Upper lobe of right lung (tissue), 1 donor: ENCODE data around the gene CD34. TPM values are rescaled to one million over a fixed set of nuclear protein-coding genes. Genes with fewer than 3 reads are reported as not detected.

Experiments used
- ATAC-seq: fragments of 200-7000 bp; cut with Tn5 transposase; one replicate; pipeline ENCODE4 v1.9.1; 2020; ENCODE audit warnings: mild to moderate bottlenecking, moderate library complexity
- DNase-seq: peaks from one replicate; pipeline ENCODE4 v3.0.0-alpha.2; 2020
- H3K27ac ChIP-seq: fragments of 200-600 bp; one replicate; pipeline ENCODE4 v1.8.0; 2022
- H3K27me3 ChIP-seq: fragments of 200-600 bp; one replicate; pipeline ENCODE4 v1.8.0; 2022; ENCODE audit warnings: mild to moderate bottlenecking
- H3K36me3 ChIP-seq: fragments of 200-600 bp; one replicate; pipeline ENCODE4 v1.8.0; 2022
- H3K4me1 ChIP-seq: fragments of 200-600 bp; one replicate; pipeline ENCODE4 v1.8.0; 2022
- H3K4me3 ChIP-seq: fragments of 200-600 bp; one replicate; pipeline ENCODE4 v1.8.0; 2022; ENCODE audit warnings: mild to moderate bottlenecking
- H3K9me3 ChIP-seq: fragments of 200-600 bp; one replicate; pipeline ENCODE4 v1.8.0; 2022
- intact Hi-C: fragments of 100-400 bp; cut with DNase I; formaldehyde crosslinking; loops from one replicate; pipeline ENCODE4 v1.11.0; 2022
- total RNA-seq: library from RNA; stranded (reverse); fragmentation: NEBNext Ultra II Directional; extraction: Animal tissue kit (Norgen Biotek cat#: 25700); gene quantifications from one replicate; pipeline ENCODE4 v1.2.1, GENCODE V29; 2021
- TF ChIP-seq, protein P1 (sequence below): fragments of 200-600 bp; IDR thresholded peaks from one replicate; pipeline ENCODE4 v1.8.0; 2022; ENCODE audit warnings: antibody characterized with exemption
- donor health status: DM: no; HTN: yes; CAD: no; lungs with severe emphysema.

The CD34 gene
- total RNA-seq, 1 donor from 2014 or later = 50.7 TPM

DNA sequence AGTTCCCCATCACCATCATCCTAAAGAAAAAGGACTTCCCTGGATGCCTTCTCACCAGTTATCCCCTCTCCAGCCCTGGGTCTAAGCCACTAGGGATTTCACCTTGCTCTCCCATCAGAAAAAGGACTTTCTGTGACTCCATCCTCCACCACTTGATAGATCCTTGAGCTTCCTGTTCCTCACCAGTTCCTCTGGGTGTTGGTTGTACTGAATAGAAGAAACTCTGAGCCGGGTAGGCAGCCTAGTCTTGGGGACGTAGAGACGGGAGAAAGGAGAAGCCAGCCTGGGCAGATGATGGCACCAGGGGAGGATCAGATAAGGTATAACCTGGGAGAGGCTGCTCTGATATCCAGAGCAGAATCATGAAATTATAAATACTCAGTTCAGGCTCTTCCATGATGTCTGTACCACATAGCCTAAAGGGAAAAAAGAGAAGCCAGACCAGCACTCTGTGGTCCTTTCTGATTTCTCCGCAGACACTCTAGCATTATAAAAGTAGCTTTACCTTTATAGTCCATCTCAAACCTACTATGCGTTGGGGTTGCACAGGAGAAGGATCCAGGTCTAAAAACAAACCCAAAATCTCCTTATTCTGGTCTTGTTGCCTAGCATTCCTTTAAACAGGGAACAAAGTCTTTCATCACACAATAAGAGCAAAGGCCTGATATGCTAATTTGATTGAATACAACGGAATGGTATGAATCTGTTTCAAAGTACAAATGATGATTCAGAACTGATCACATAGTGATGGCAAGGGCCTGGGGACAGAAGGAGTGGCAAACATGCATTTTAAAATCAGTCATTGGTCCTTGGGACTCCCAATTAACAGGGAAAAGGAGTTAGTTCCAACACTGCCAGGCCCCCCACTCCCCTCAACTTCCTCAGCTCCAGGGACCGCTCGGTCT, 1.2 kb upstream of the CD34 start:
- peak overlapping the region; percentile 24 for H3K27ac ChIP-seq
- no peaks in the 10 kb centered on the region for H3K36me3 ChIP-seq
- TF ChIP-seq, protein P1, sequence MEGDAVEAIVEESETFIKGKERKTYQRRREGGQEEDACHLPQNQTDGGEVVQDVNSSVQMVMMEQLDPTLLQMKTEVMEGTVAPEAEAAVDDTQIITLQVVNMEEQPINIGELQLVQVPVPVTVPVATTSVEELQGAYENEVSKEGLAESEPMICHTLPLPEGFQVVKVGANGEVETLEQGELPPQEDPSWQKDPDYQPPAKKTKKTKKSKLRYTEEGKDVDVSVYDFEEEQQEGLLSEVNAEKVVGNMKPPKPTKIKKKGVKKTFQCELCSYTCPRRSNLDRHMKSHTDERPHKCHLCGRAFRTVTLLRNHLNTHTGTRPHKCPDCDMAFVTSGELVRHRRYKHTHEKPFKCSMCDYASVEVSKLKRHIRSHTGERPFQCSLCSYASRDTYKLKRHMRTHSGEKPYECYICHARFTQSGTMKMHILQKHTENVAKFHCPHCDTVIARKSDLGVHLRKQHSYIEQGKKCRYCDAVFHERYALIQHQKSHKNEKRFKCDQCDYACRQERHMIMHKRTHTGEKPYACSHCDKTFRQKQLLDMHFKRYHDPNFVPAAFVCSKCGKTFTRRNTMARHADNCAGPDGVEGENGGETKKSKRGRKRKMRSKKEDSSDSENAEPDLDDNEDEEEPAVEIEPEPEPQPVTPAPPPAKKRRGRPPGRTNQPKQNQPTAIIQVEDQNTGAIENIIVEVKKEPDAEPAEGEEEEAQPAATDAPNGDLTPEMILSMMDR = no peak
- DNase-seq (no peak), ATAC-seq (peak; percentile 34)
- no peaks in the 10 kb centered on the region for H3K9me3 ChIP-seq
- H3K4me1 ChIP-seq = peaks cover 9% of the 10 kb centered on the region
- H3K27me3 ChIP-seq = peaks cover 4% of the 10 kb centered on the region
- H3K4me3 ChIP-seq = no peak overlapping the region
- intact Hi-C loops = no loop called here

DNA sequence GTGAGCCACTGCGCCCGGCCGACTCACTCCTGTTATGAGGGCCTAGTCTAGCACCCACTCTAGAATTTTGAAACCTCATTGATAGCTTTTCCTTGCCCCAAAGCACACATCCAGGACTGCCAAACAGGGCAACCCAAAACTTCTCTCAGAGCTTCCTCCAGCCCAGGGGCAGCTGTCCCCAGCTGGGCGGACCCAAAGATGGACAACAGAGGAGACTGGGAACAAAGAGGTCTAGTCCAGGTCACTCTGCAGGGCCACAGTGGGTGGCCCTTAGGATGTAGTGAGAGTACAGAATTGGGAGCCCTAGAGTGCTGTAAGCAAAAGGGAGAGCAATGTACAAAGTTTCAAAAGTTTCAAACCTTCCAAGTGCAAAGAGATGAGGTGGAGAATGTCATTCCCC, 1.2 kb downstream of the CD34 start:
- H3K4me1 ChIP-seq = peaks cover 9% of the 10 kb centered on the region
- peaks cover 4% of the 10 kb centered on the region for H3K27me3 ChIP-seq
- H3K4me3 ChIP-seq = peak overlapping the region; percentile 49
- TF ChIP-seq, protein P1 = no peak
- DNase-seq (no peak), ATAC-seq (no peak)
- no peaks in the 10 kb centered on the region for H3K9me3 ChIP-seq
- peak overlapping the region; percentile 73 for H3K27ac ChIP-seq
- no peaks in the 10 kb centered on the region for H3K36me3 ChIP-seq
- intact Hi-C loops = no loop called here

DNA sequence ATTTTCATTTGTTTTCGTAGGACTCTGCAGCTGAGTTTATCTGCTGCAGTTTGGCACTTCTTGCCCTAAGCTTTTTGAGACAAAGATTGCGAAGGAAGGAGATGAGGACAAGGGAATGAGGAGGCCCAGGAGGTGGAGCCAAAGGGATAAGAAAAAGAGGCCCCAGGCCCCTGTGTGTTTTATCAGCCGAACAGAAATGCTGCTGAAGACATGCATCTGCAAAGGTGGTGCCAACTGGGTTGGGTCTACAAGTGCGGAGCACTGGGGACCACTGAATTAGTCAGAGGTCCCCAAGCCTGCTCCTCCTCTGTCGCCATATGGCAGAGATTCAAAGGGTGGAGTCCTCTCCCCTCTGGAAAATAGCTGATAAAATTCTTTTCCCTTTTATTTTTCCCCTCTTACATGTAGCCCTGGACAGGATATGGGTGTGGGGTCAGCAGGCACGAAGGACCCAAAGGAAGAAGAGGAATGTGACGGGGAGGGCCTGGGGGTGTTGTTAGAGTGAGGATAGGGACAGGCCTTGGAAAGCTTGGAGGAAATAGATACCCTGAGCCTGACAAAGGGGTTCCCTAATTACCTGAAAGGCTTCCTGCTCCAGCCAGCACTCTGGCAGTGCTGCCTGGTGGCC, 2.7 kb downstream of the CD34 start:
- TF ChIP-seq, protein P1 = no peak
- DNase-seq = no peak
- peak overlapping the region; percentile 49 for H3K4me3 ChIP-seq

DNA sequence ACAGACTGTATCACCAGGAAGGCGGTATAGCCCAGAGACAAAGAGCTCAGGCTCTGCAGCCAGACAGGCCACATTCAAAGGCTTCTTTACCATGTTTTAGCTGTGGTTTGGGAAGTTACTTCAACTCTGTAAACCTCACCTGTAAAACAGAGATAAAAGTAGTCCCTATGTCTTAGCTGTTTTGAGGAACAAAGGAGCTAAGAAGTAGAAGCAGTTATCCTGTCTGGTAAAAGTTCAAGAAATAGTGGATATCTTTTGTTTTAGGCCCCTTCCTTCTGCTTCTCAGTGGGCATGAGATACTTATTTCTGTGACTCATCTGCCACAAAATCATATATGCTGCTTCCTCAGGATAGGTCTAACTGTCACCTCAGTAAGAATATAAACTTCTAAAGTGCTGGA, 6.5 kb downstream of the CD34 start:
- intact Hi-C loops = no loop called here
- H3K4me3 ChIP-seq = no peak overlapping the region

More for the DNA sequence above, 2.7 kb downstream of the CD34 start:
- H3K9me3 ChIP-seq = no peaks in the 10 kb centered on the region
- intact Hi-C loops = no loop called here
- H3K4me1 ChIP-seq = peaks cover 9% of the 10 kb centered on the region
- peak overlapping the region; percentile 14 for H3K27ac ChIP-seq
- peak; percentile 13 for ATAC-seq
- peaks cover 4% of the 10 kb centered on the region for H3K27me3 ChIP-seq
- H3K36me3 ChIP-seq = no peaks in the 10 kb centered on the region

DNA sequence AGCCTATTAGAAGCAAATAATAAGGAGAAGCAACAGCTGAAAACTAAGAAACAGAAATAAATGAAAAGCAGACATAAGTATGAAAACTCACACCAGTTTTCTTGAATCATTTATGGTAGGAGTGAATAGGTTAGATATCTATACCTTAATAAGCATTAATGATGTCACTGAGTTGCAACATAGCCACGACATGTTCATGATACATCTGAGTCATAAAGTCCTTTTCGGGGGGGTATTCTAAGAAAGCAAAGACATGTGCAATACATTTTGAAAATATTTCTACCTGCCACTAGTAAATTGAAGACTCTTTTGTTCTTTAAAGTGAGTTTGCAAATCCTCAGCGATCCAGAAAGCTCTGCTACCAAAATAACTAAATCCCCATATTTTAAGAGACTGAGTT, 7.2 kb downstream of the CD34 start:
- Histone ChIP-seq H3K9me3 (no peaks in the 10 kb centered on the region), H3K27ac (no peak overlapping the region), H3K27me3 (no peaks in the 10 kb centered on the region), H3K36me3 (no peaks in the 10 kb centered on the region), H3K4me1 (no peaks in the 10 kb centered on the region), H3K4me3 (no peak overlapping the region)
- no peak for ATAC-seq
- TF ChIP-seq, protein P1 = no peak
- intact Hi-C loops = no loop called here
- DNase-seq = no peak

More for the DNA sequence above, 6.5 kb downstream of the CD34 start:
- no peaks in the 10 kb centered on the region for H3K27me3 ChIP-seq
- no peak overlapping the region for H3K27ac ChIP-seq
- H3K36me3 ChIP-seq = no peaks in the 10 kb centered on the region
- ATAC-seq (no peak), DNase-seq (no peak)
- H3K4me1 ChIP-seq = no peaks in the 10 kb centered on the region
- no peaks in the 10 kb centered on the region for H3K9me3 ChIP-seq
- TF ChIP-seq, protein P1 = no peak
